DOHH2 (cell line): ENCODE data around the gene OVOL1.

Experiments
- CTCF ChIP-seq: fragments of 200-600 bp; sonication (generic); IDR thresholded peaks from one replicate; pipeline ENCODE4 v1.5.1; 2014; ENCODE audit warnings: antibody characterized with exemption, mild to moderate bottlenecking, low read depth, low read length; ENCODE audit not compliant: poor library complexity, severe bottlenecking
- EZH2phosphoT487 ChIP-seq: fragments of 200-600 bp; sonication (generic); IDR thresholded peaks from 2 replicates; pipeline ENCODE4 v1.6.1; 2017; ENCODE audit warnings: borderline replicate concordance, mild to moderate bottlenecking, antibody characterized with exemption, low read length, moderate library complexity, mixed read lengths

- TF ChIP-seq CTCF (no peak), EZH2phosphoT487 (no peak)
These were observed 10.1 kb downstream of the OVOL1 start for GRCh38 chr11:65796726-65797601.
